ENCODE data around the gene BATF. TPM values are rescaled to one million over a fixed set of nuclear protein-coding genes. Genes with fewer than 3 reads are reported as not detected.

BATF gene
- total and polyA plus RNA-seq, 2 of the 8 experiments (the other 6 are each of a cell fraction or from before 2014, with no cell fraction given) = not detected

GRCh38 chr14:75553157-75553556 lies 30.9 kb downstream of the BATF start:
- Histone ChIP-seq H3K27me3 (replicated peaks in 1 of 4; ENCODE audit: control insufficient read depth in 3 of 4, extremely low read depth in 1 of 4, insufficient read depth in 3 of 4, low read length in 3 of 4) (no peaks in the 10 kb centered on the region), H2AFZ (ENCODE audit: low read length) (no peak overlapping the region), H3K4me2 (ENCODE audit: insufficient read depth in 1 of 2, low read depth in 2 of 2, low read length in 2 of 2) (no peak overlapping the region), H3K4me3 (ENCODE audit: extremely low read depth in 1 of 4, insufficient read depth in 2 of 4, low read depth in 3 of 4, low read length in 4 of 4) (no peak overlapping the region), H3K23me2 (ENCODE audit: low read depth, low read length) (no peaks in the 10 kb centered on the region; the same call in 1 of the 2 replicates), H3K18ac (ENCODE audit: extremely low read depth, low read length) (no peak overlapping the region), H4K8ac (ENCODE audit: extremely low read depth, insufficient read depth, low read length) (no peak overlapping the region), H3K56ac (replicated peaks; ENCODE audit: insufficient read length, low read depth, low read length) (no peak overlapping the region), H2BK12ac (ENCODE audit: low read depth, low read length) (no peak overlapping the region), H2AK5ac (ENCODE audit: low read depth, low read length) (no peak overlapping the region), H3K4ac (replicated peaks; ENCODE audit: insufficient read length, low read depth, low read length) (no peak overlapping the region), H2BK120ac (replicated peaks; ENCODE audit: low read depth, low read length) (no peak overlapping the region), H3K9ac (replicated peaks in 1 of 4; ENCODE audit: extremely low read depth in 1 of 4, low read depth in 3 of 4, low read length in 3 of 4) (no peak overlapping the region), H3K23ac (ENCODE audit: insufficient read length) (no peak overlapping the region), H2BK20ac (ENCODE audit: low read length) (no peak overlapping the region), H4K20me1 (replicated peaks in 1 of 2; ENCODE audit: control insufficient read depth in 1 of 2, insufficient read depth in 2 of 2, low read length in 2 of 2) (no peaks in the 10 kb centered on the region), H3K14ac (ENCODE audit: insufficient read length) (no peak overlapping the region), H2BK5ac (ENCODE audit: low read depth, low read length) (no peak overlapping the region), H3K9me3 (ENCODE audit: insufficient read depth in 2 of 2, low read depth in 1 of 2, low read length in 1 of 2) (peaks cover 1 to 3% of the 10 kb centered on the region in 2 experiments; a peak in 2 of 4 replicates), H4K91ac (replicated peaks; ENCODE audit: insufficient read length, low read length) (no peak overlapping the region), H2BK15ac (ENCODE audit: low read length) (no peak overlapping the region), H3K79me1 (ENCODE audit: low read depth, low read length) (no peaks in the 10 kb centered on the region), H3K79me2 (ENCODE audit: control insufficient read depth in 1 of 2, insufficient read depth in 2 of 2, low read length in 2 of 2) (no peaks in the 10 kb centered on the region), H4K5ac (ENCODE audit: insufficient read length, low read depth, low read length) (no peak overlapping the region), H3K4me1 (replicated peaks in 1 of 4; ENCODE audit: control insufficient read depth in 3 of 4, insufficient read depth in 4 of 4, low read length in 3 of 4) (peaks cover 0 to 9% (median 0%) of the 10 kb centered on the region in 4 experiments; a peak in 1 of 7 replicates), H3K36me3 (ENCODE audit: control insufficient read depth in 2 of 4, insufficient read depth in 4 of 4, low read length in 3 of 4) (no peaks in the 10 kb centered on the region), H3K27ac (ENCODE audit: low read depth, low read length) (no peak overlapping the region)
- DNase-seq (ENCODE audit: low read depth in 1 of 2, low spot score in 2 of 2) = no peak
- TF ChIP-seq CBX5 (IDR thresholded peaks at IDR 0.05; ENCODE audit: low read depth, low read length) (no peak), FOSL1 (IDR thresholded peaks at IDR 0.05; ENCODE audit: insufficient read depth, low read depth, low read length) (no peak), YY1 (IDR thresholded peaks at IDR 0.05; ENCODE audit: low read depth, low read length) (no peak), POLR2A (IDR thresholded peaks at IDR 0.05; ENCODE audit: control extremely low read depth in 1 of 2, low read depth in 2 of 2, low read length in 2 of 2) (no peak), SIX5 (IDR thresholded peaks at IDR 0.05; ENCODE audit: low read depth, low read length) (no peak), SIRT6 (IDR thresholded peaks at IDR 0.05; ENCODE audit: low read length) (no peak), USF2 (IDR thresholded peaks at IDR 0.05; ENCODE audit: low read length) (no peak), JUN (IDR thresholded peaks at IDR 0.05; ENCODE audit: low read depth, low read length) (no peak), SRF (IDR thresholded peaks at IDR 0.05; ENCODE audit: low read depth, low read length) (no peak), RNF2 (IDR thresholded peaks at IDR 0.05; ENCODE audit: borderline replicate concordance, low read depth, low read length, missing control alignments, poor library complexity, severe bottlenecking) (no peak), CREB1 (IDR thresholded peaks at IDR 0.05) (no peak)
- FAIRE-seq = no peak
- POLR2A ChIA-PET (ENCODE audit: partially characterized antibody) = no interaction called here
- CTCF ChIA-PET (ENCODE audit: partially characterized antibody) = interaction anchor here (0.5 to 1.8 kb wide), 8 partner anchors 8 to 247 kb away, joined by 3 to 13 read pairs (median 4); no protein-coding TSS in a partner anchor
- 85% methylated on average over 6 of the region's 6 CpGs; no CpG with 5 or more reads in 1 of the 2 experiments for WGBS, 2 experiments (ENCODE audit: extremely low coverage in 1 of 2, insufficient coverage in 1 of 2, insufficient read length in 1 of 2, insufficient replicate concordance in 2 of 2, low coverage in 1 of 2, low lambda C conversion rate in 2 of 2, missing lambda C conversion rate in 1 of 2)

Data from H1 (cell line).